ENCODE data around the gene SPIN1. TPM values are rescaled to one million over a fixed set of nuclear protein-coding genes. Genes with fewer than 3 reads are reported as not detected.

SPIN1 gene
- total RNA-seq, 2 donors from 2014 or later, result 21.8 to 42.8 TPM

DNA sequence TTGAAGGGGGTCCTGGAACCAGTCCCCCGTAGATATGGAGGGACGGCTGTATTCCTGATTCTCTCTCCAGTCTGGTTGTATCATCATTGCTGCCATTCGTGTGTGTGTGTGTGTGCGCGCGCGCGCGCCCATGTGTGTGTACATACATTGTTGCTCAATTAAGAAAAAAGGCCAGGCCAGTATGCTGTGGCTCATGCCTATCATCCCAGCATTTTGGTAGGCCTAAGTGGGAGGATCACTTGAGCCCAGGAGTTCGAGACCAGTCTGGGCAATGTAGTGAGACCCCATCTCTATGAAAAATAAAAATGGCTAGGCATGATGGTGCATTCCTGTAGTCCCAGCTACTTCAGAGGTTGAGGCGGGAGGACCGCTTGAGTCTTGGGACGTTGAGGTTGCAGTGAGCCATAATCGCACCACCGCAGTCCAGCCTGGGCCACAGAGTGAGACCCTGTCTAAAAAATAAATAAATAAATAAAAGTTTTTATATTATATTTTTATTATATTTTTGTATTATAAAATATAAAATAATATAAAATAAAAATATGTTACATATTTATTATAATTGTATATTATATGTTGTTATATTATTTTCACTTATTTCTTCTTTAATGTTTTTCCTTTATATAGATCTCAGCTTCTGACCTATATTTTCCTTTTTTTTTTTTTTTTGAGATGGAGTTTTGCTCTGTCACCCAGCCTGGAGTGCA, 53.2 kb downstream of the SPIN1 start:
- H3K4me3 ChIP-seq, result no peak overlapping the region
- H3K4me1 ChIP-seq, result peaks cover 9% of the 10 kb centered on the region
- H3K9me3 ChIP-seq, result no peaks in the 10 kb centered on the region
- TF ChIP-seq POLR2A (IDR thresholded peaks at IDR 0.05) (no peak), CTCF (IDR thresholded peaks at IDR 0.05) (no peak)
- no peaks in the 10 kb centered on the region for H3K27me3 ChIP-seq
- no peaks in the 10 kb centered on the region for H3K36me3 ChIP-seq (replicated peaks in 1 of 2; ENCODE audit: insufficient read depth in 1 of 2, low read depth in 2 of 2)
- WGBS, 2 donors, result 96 to 97% methylated on average over 15 of the region's 15 CpGs
- DNase-seq (no peak), ATAC-seq (no peak)
- no peak overlapping the region for H3K27ac ChIP-seq
- intact Hi-C loops (cut with DNase I), result no loop called here

- H3K27me3 ChIP-seq, result no peaks in the 10 kb centered on the region
- 85 to 92% methylated on average over 7 of the region's 7 CpGs for WGBS, 2 donors
Measured at GRCh38 chr9:88443480-88444113, 55.4 kb downstream of the SPIN1 start.

DNA sequence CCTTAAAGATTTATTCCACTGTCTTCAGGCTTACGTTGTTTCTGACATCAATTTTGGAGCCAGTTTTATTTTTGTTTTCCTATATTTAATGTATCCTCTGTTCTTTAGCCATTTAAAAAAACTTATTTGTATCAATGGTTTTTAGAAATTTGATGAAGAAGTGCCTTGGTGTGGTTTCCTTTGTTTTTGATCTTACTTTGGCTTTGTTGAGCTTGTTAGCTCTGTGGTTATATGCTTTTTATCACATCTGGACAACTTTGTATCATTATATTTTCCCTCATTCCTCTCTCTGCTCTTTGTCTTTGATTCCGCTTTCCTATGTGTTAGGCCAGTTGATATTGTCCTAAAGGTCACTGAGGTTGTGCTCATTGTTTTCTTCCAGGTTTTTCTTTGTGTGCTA, 58.5 kb downstream of the SPIN1 start:
- H3K4me1 ChIP-seq, result peaks cover 11% of the 10 kb centered on the region
- intact Hi-C loops (cut with DNase I), result no loop called here
- no peaks in the 10 kb centered on the region for H3K27me3 ChIP-seq
- no peaks in the 10 kb centered on the region for H3K9me3 ChIP-seq
- no peak for TF ChIP-seq POLR2A (IDR thresholded peaks at IDR 0.05)
- no peak for TF ChIP-seq CTCF (IDR thresholded peaks at IDR 0.05)
- no peak overlapping the region for H3K4me3 ChIP-seq
- H3K36me3 ChIP-seq (replicated peaks in 1 of 2; ENCODE audit: insufficient read depth in 1 of 2, low read depth in 2 of 2), result peaks cover 0 to 1% of the 10 kb centered on the region in 2 donors
- ATAC-seq (no peak), DNase-seq (no peak)
- 94 to 100% methylated on average over 2 of the region's 2 CpGs for WGBS, 2 donors
- no peak overlapping the region for H3K27ac ChIP-seq

More at GRCh38 chr9:88443480-88444113, 55.4 kb downstream of the SPIN1 start:
- ATAC-seq, result no peak
- H3K4me1 ChIP-seq, result peaks cover 11% of the 10 kb centered on the region
- intact Hi-C loops (cut with DNase I), result no loop called here
- no peak overlapping the region for H3K4me3 ChIP-seq
- no peak overlapping the region for H3K27ac ChIP-seq
- no peak for DNase-seq
- no peaks in the 10 kb centered on the region for H3K36me3 ChIP-seq (replicated peaks in 1 of 2; ENCODE audit: insufficient read depth in 1 of 2, low read depth in 2 of 2)
- TF ChIP-seq CTCF (IDR thresholded peaks at IDR 0.05) (no peak), POLR2A (IDR thresholded peaks at IDR 0.05) (no peak)
- no peaks in the 10 kb centered on the region for H3K9me3 ChIP-seq

- peaks cover 14% of the 10 kb centered on the region for H3K4me1 ChIP-seq
- no peaks in the 10 kb centered on the region for H3K27me3 ChIP-seq
- WGBS, 2 donors, result 92 to 94% methylated on average over 4 of the region's 4 CpGs
- H3K4me3 ChIP-seq, result no peak overlapping the region
- no peak for ATAC-seq
- H3K36me3 ChIP-seq (replicated peaks in 1 of 2; ENCODE audit: insufficient read depth in 1 of 2, low read depth in 2 of 2), result peaks cover 0 to 1% of the 10 kb centered on the region in 2 donors
- intact Hi-C loops (cut with DNase I), result no loop called here
- no peak for TF ChIP-seq POLR2A (IDR thresholded peaks at IDR 0.05)
- no peak for TF ChIP-seq CTCF (IDR thresholded peaks at IDR 0.05)
- H3K9me3 ChIP-seq, result no peaks in the 10 kb centered on the region
- no peak overlapping the region for H3K27ac ChIP-seq
- no peak for DNase-seq
Measured at GRCh38 chr9:88447431-88447830, 59.2 kb downstream of the SPIN1 start.
